ENCODE data around the gene RNU11.
"Not testable (repeated sequence)": the region's sequence is repeated elsewhere in the genome, so short reads cannot be mapped to it uniquely, and the experiment has no call there.

The RNU11 gene

DNA sequence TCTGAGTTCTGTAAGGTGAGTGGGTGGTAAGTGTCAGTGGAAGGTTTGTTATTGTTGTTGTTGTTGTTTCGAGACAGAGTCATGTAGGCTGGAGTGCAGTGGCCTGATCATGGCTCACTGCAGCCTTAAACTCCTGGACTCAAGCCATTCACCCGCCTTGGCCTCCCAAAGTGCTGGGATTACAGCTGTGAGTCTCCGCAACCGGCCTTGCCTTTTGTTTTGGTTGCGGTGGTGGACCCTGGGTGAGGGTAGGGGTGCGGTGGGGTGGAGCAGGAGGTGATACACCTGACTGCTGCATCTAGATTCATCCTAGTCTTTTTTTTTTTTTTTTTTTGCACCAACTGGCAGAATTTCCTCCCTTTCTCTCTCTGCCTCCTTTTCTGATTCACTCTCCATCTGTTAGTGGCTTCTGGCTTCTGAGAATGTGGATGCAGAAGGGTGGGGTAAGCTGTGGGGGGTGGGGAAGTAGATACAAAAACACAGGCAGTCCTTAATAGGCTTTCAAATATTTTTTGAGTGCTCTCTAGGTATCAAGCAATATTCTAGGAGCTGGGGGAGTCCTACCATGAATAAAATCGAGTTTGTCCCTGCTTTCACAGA, 15.6 kb downstream of the RNU11 start:
- Histone ChIP-seq H3K27me3 (ENCODE audit: insufficient read depth, low read length) (no peaks in the 10 kb centered on the region), H3K4me1 (ENCODE audit: control insufficient read depth, insufficient read depth, low read length, unreplicated experiment) (peaks cover 5% of the 10 kb centered on the region), H3K4me3 (ENCODE audit: low read depth, low read length) (no peak overlapping the region), H2AFZ (ENCODE audit: low read length, unreplicated experiment) (no peak overlapping the region), H3K79me2 (ENCODE audit: control insufficient read depth, insufficient read depth, low read length, unreplicated experiment) (peaks cover under 1% of the 10 kb centered on the region), H3K36me3 (ENCODE audit: insufficient read depth, low read length) (no peaks in the 10 kb centered on the region), H3K27ac (ENCODE audit: low read depth, low read length) (no peak overlapping the region)

DNA sequence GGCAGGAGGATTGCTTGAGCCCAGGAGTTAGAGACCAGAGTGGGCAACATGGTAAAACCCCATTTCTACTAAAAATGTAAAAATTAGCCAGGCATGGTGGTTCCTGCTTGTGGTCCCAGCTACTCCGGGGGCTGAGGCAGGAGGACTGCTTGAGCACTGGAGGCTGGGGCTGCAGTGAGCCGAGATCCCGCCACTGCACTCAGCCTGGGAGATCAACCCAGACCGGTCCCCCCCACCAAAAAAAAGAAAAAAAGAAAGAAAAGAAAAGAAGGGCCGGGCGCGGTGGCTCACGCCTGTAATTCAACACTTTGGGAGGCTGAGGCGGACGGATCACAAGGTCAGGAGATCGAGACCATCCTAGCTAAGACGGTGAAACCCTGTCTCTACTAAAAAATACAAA, 18.4 kb downstream of the RNU11 start:
- Histone ChIP-seq H2AFZ (ENCODE audit: low read length, unreplicated experiment) (no peak overlapping the region), H3K4me3 (ENCODE audit: low read depth, low read length) (no peak overlapping the region), H3K79me2 (ENCODE audit: control insufficient read depth, insufficient read depth, low read length, unreplicated experiment) (peaks cover 11% of the 10 kb centered on the region), H3K27ac (ENCODE audit: low read depth, low read length) (no peak overlapping the region), H3K4me1 (ENCODE audit: control insufficient read depth, insufficient read depth, low read length, unreplicated experiment) (peaks cover 5% of the 10 kb centered on the region), H3K36me3 (ENCODE audit: insufficient read depth, low read length) (no peaks in the 10 kb centered on the region), H3K27me3 (ENCODE audit: insufficient read depth, low read length) (no peaks in the 10 kb centered on the region)

DNA sequence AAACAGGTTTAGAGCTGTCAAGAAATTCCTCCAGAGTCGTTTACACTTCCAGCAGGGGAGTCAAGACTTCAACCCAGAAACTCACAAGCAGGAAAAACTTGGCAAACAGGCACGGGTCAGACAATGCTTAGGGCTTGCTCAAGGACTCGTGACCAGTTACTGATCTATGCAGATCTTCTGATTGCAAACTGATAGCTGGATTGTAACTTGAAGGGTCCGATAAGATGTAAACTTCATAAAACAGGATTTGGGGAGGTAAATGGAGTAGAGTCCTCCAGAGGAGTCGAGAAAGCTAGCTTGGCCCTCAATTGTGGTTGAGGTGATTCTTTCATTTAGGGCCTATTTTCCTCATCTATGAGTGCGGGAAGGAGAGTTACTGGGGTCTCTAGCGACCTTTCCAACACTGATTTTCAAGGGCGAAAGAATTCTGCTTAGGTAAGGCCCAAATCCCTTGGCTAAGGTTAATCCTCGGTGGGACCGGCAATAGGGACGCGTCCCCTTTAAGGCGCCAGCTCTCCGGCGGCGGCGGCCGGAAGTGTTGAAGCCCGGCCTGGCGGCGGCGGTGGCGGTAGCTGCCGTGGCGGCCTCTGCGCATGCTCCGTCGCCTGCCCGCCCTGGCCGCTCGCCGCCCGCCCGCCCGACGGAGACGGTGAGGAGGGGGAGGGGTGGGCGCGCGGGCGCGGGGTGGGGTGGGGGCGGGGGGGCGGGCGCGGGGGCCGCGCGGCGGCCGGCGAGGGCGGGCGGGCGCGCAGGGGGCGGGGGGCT, 20.0 kb downstream of the RNU11 start, which contains the start of gene GMEB1:
Gene GMEB1, plus strand, starts transcription at position 594 of the 765 bp plus-strand sequence. CDS start 14,829 bp downstream, outside the sequence.
- H3K27ac ChIP-seq (ENCODE audit: low read depth, low read length) = peak within 1 kb of the TSS; percentile 90
- H3K27me3 ChIP-seq (ENCODE audit: insufficient read depth, low read length) = no peaks in the 10 kb centered on the region
- peak within 1 kb of the TSS; percentile 86 for H3K4me3 ChIP-seq (ENCODE audit: low read depth, low read length)
- H3K79me2 ChIP-seq (ENCODE audit: control insufficient read depth, insufficient read depth, low read length, unreplicated experiment) = peaks cover 11% of the 10 kb centered on the region
- H2AFZ ChIP-seq (ENCODE audit: low read length, unreplicated experiment) = peak within 1 kb of the TSS; percentile 96
- peaks cover 5% of the 10 kb centered on the region for H3K4me1 ChIP-seq (ENCODE audit: control insufficient read depth, insufficient read depth, low read length, unreplicated experiment)
- H3K36me3 ChIP-seq (ENCODE audit: insufficient read depth, low read length) = no peaks in the 10 kb centered on the region

DNA sequence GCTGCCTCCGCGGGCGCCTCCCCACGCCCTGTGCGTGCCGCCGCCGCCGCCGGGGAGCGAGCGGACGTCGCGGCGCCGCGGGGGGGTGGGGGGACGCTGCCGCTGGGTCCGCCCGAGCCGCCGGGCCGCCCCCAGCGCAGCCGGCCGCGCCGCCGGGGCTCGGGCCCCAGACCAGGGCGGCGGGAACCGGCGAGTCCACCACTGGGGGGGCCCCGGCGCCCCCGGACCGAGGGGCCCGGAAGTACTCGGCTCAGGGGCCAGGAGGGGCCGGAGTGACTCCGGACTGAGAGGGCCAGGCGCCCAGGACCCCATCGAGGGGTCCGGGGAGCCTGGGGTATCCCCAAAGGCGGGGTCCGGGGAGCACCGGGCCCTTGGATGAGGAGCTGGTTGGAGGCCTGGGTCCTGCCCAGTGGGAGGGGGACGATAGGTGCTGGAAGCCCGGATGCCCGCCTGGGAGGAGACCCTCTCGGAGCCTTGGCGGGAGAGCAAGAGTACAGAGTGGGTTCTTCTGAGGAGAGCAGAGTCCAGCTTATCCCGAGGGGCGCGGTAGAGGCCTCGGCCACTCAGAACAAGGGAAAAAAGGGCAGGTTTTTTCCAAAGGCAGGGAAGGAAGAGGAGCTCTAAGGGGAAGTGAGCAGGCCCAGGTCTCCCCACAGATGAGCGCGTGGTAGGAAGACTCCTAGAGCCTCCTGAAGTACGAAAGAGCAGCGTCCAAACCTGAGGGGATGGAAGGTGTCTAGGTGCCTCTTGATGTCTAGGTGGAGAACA, 20.7 kb downstream of the RNU11 start:
- H3K4me1 ChIP-seq (ENCODE audit: control insufficient read depth, insufficient read depth, low read length, unreplicated experiment) = peaks cover 5% of the 10 kb centered on the region
- peak overlapping the region; percentile 27 for H2AFZ ChIP-seq (ENCODE audit: low read length, unreplicated experiment)
- no peaks in the 10 kb centered on the region for H3K36me3 ChIP-seq (ENCODE audit: insufficient read depth, low read length)
- H3K27ac ChIP-seq (ENCODE audit: low read depth, low read length) = peak overlapping the region; percentile 90
- peaks cover 14% of the 10 kb centered on the region for H3K79me2 ChIP-seq (ENCODE audit: control insufficient read depth, insufficient read depth, low read length, unreplicated experiment)
- no peaks in the 10 kb centered on the region for H3K27me3 ChIP-seq (ENCODE audit: insufficient read depth, low read length)
- peak overlapping the region; percentile 86 for H3K4me3 ChIP-seq (ENCODE audit: low read depth, low read length)

DNA sequence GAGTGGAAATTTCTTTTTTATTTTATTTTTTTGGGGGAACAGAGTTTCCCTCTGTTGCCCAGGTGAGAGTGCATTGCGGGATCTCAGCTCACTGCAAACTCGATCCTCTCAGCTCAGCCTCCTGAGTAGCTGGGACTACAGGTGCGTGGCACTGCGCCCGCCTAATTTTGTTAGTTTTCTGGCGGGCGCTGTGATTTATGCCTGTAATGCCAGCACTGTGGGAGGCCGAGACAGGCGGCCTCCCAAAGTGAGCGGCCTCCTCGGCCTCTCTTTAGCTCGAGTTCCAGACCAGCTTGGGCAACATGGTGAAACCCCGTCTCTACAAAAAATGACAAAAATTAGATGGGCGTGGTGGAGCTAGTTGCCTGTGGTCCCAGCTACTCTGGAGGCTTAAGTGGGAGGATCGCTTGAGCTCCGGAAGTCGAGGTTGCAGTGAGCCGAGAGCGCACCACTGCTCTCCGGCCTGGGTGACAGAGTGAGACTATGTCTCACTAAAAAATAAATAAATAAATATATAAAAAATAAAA, 22.9 kb downstream of the RNU11 start:
- H3K27ac ChIP-seq (ENCODE audit: low read depth, low read length) = no peak overlapping the region
- H3K4me3 ChIP-seq (ENCODE audit: low read depth, low read length) = no peak overlapping the region
- peaks cover 14% of the 10 kb centered on the region for H3K79me2 ChIP-seq (ENCODE audit: control insufficient read depth, insufficient read depth, low read length, unreplicated experiment)
- H3K27me3 ChIP-seq (ENCODE audit: insufficient read depth, low read length) = no peaks in the 10 kb centered on the region
- no peak overlapping the region for H2AFZ ChIP-seq (ENCODE audit: low read length, unreplicated experiment)
- H3K4me1 ChIP-seq (ENCODE audit: control insufficient read depth, insufficient read depth, low read length, unreplicated experiment) = peaks cover 5% of the 10 kb centered on the region
- H3K36me3 ChIP-seq (ENCODE audit: insufficient read depth, low read length) = no peaks in the 10 kb centered on the region

DNA sequence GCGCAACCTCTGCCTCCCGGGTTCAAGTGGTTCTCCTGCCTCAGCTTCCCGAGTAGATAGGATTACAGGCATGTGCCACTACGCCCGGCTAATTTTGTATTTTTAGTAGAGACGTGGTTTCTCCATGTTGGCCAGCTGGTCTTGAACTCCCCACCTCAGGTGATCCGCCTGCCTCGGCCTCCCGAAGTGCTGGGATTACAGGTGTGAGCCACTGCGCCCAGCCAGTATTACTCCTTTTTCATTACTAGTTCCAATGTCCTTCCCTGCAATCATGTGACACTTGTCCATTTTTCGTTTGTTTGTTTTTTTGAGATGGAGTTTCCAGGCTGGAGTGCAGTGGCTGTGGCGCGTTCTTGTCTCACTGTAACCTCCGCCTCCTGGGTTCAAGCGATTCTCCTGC, 24.6 kb downstream of the RNU11 start:
- peaks cover 14% of the 10 kb centered on the region for H3K79me2 ChIP-seq (ENCODE audit: control insufficient read depth, insufficient read depth, low read length, unreplicated experiment)
- not testable (repeated sequence) for H2AFZ ChIP-seq (ENCODE audit: low read length, unreplicated experiment); H3K36me3 ChIP-seq (ENCODE audit: insufficient read depth, low read length); H3K27ac ChIP-seq (ENCODE audit: low read depth, low read length); H3K27me3 ChIP-seq (ENCODE audit: insufficient read depth, low read length); H3K4me1 ChIP-seq (ENCODE audit: control insufficient read depth, insufficient read depth, low read length, unreplicated experiment); H3K4me3 ChIP-seq (ENCODE audit: low read depth, low read length)

DNA sequence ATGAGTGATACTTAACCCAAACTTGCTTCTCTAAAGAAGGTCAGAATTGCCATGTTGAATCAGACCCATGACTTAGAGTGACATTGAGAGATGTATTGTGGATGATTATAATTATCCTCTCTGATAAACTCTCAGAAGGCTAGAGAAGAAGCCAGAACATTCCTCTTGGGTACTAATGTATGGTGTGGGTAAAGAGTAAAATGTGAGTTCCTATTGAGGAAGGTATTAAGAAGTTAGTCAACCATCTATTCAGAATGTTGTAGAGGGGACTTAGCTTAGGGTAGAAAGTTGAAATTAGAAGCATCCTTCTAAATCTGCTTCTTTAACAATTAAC, 27.5 kb downstream of the RNU11 start:
- H3K79me2 ChIP-seq (ENCODE audit: control insufficient read depth, insufficient read depth, low read length, unreplicated experiment) = peaks cover 5% of the 10 kb centered on the region
- H3K27ac ChIP-seq (ENCODE audit: low read depth, low read length) = no peak overlapping the region
- H3K4me1 ChIP-seq (ENCODE audit: control insufficient read depth, insufficient read depth, low read length, unreplicated experiment) = no peaks in the 10 kb centered on the region
- H3K27me3 ChIP-seq (ENCODE audit: insufficient read depth, low read length) = no peaks in the 10 kb centered on the region
- no peak overlapping the region for H3K4me3 ChIP-seq (ENCODE audit: low read depth, low read length)
- H2AFZ ChIP-seq (ENCODE audit: low read length, unreplicated experiment) = no peak overlapping the region
- H3K36me3 ChIP-seq (ENCODE audit: insufficient read depth, low read length) = no peaks in the 10 kb centered on the region

DNA sequence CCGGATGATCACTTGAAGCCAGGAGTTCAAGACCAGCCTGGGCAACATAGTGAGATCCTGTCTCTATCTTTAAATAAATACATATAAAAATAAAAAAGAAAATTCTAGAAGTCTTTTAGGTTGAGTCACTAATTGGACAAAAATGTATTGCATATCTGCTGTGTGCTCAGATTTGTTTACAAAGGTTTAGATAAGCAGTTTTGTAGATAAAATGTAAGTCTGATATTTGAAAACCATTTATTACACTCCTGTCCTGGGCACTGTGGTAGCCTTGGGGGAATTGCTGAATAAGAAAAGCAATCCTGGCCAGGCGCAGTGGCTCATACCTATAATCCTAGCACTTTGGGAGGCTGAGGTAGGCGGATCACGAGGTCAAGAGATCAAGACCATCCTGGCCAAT, 31.8 kb downstream of the RNU11 start:
- Histone ChIP-seq H2AFZ (ENCODE audit: low read length, unreplicated experiment) (no peak overlapping the region), H3K36me3 (ENCODE audit: insufficient read depth, low read length) (0 out of 2 replicates have a peak, but pooled peaks cover 4% of the 10 kb centered on the region), H3K27me3 (ENCODE audit: insufficient read depth, low read length) (no peaks in the 10 kb centered on the region), H3K4me1 (ENCODE audit: control insufficient read depth, insufficient read depth, low read length, unreplicated experiment) (no peaks in the 10 kb centered on the region), H3K4me3 (ENCODE audit: low read depth, low read length) (no peak overlapping the region), H3K79me2 (ENCODE audit: control insufficient read depth, insufficient read depth, low read length, unreplicated experiment) (no peaks in the 10 kb centered on the region), H3K27ac (ENCODE audit: low read depth, low read length) (no peak overlapping the region)

DNA sequence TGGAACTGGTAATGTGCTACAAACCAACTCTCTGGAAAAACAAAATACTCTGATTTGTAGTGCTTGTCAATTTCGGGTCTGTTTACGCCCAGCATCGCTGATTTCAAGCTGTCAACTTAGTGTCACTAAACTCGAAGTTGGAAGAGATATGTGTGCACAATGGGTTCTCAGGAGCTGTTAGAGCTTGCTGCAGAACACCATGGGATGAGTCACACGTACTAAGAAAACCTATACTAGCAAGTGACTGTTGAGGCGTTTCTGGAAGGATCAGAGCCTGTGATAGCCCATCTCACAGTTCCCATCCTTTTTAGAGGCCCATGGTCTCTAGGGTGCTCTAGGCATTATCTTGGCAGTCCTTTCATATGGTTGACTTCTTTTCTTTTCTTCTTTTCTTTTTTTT, 34.4 kb downstream of the RNU11 start:
- H3K36me3 ChIP-seq (ENCODE audit: insufficient read depth, low read length) = 0 out of 2 replicates have a peak, but pooled peaks cover 4% of the 10 kb centered on the region
- no peak overlapping the region for H3K4me3 ChIP-seq (ENCODE audit: low read depth, low read length)
- no peak overlapping the region for H2AFZ ChIP-seq (ENCODE audit: low read length, unreplicated experiment)

DNA sequence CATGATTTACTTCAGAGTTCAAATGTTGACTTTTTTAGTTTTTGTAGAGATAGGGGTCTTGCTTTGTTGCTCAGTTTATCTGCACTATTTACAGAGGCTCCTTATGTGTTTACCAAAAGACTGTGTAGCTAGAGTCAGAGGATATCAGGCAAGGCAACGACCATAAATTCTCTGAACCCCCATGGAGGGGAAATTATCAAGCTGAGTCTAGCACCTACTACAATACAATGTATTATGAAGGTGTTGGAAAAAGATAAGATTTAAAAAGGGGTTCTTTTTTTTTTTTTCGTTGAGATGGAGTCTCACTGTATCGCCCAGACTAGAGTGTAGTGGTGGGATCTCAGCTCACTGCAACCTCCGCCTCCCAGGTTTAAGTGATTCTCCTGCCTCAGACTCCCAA, 36.5 kb downstream of the RNU11 start:
- H2AFZ ChIP-seq (ENCODE audit: low read length, unreplicated experiment) = no peak overlapping the region
- H3K79me2 ChIP-seq (ENCODE audit: control insufficient read depth, insufficient read depth, low read length, unreplicated experiment) = no peaks in the 10 kb centered on the region
- no peaks in the 10 kb centered on the region for H3K27me3 ChIP-seq (ENCODE audit: insufficient read depth, low read length)
- no peak overlapping the region for H3K4me3 ChIP-seq (ENCODE audit: low read depth, low read length)
- no peaks in the 10 kb centered on the region for H3K4me1 ChIP-seq (ENCODE audit: control insufficient read depth, insufficient read depth, low read length, unreplicated experiment)
- 0 out of 2 replicates have a peak, but pooled peaks cover 4% of the 10 kb centered on the region for H3K36me3 ChIP-seq (ENCODE audit: insufficient read depth, low read length)
- no peak overlapping the region for H3K27ac ChIP-seq (ENCODE audit: low read depth, low read length)

More for the DNA sequence above, 34.4 kb downstream of the RNU11 start:
- Histone ChIP-seq H3K27ac (ENCODE audit: low read depth, low read length) (no peak overlapping the region), H3K4me1 (ENCODE audit: control insufficient read depth, insufficient read depth, low read length, unreplicated experiment) (no peaks in the 10 kb centered on the region), H3K79me2 (ENCODE audit: control insufficient read depth, insufficient read depth, low read length, unreplicated experiment) (no peaks in the 10 kb centered on the region), H3K27me3 (ENCODE audit: insufficient read depth, low read length) (no peaks in the 10 kb centered on the region)
